ENCODE results near the gene FBP1.

The FBP1 gene

DNA sequence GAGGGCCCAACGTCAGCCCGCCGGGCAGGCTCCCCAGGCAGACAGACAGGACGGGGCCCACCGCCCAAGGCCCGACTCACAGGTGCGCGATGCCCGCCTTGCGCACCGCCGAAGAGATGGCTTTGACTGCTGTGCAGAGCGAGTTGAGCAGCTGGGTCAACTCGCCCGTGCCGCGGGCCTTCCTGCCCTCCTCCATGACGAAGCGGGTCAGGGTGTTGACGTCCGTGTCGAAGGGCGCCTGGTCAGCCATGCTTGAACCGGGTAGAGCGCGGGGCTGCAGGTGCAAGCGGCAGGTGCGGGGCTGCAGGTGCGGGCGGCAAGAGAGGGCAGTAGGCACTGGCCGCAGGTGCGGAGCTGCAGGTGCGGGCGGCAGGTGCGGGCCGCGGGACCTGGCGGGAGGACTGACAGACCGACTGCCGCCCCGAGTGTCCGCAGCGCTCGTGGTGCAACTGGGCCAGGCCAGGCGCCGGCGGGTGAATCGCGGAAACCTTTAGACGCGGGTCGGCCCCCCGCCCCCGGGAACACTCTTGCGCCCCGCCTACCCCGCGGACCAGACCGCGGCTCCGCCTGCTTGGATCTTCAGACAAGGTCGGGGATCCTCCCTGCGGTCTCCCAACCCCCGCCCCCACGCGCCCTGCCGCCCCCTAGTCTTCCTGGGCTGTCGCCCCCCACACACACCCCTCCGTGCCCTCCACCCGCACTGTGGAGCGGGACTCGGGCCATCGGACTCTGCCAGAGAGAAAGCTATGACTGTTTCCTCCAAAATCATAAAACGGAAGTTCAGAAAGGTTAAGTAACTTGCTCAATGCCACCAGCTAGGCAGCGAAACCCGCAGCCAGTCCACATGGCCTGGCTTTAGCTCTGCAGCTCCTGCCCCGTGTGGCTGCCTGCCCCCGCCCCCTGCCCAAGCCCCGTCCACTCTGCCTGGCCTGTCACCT, at the start of gene FBP1:
Gene FBP1, minus strand, starts transcription at position 458 of the 938 bp plus-strand sequence. Its CDS starts 208 bp downstream, at position 250.
- no peak for DNase-seq (ENCODE audit: low read depth in 1 of 2, low spot score in 1 of 2)

- no peak for DNase-seq (ENCODE audit: low read depth in 1 of 2, low spot score in 1 of 2)
Measured at GRCh38 chr9:94687451-94687850, 48.1 kb upstream of the FBP1 start.

GRCh38 chr9:94685359-94685758, 46.0 kb upstream of the FBP1 start:
- DNase-seq (ENCODE audit: low read depth in 1 of 2, low spot score in 1 of 2) = no peak

DNA sequence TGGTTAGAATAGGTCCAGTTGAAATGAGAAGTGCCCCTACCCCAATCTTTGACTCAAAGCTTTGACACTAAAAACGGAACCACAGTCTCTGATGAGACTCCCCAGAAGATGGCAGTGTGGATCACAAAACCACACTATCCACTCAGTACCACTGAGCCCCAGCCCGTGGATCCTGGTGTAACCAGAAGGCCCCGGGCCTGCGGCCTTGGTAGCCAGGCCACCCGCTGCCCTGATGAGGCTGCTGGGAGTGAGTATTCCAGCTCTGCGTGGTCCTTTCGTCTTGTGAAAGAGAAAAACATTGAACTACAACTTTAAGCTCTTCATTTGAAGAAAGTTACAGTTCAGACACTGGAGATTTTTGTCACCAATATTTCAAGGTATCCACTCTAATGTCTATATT, 42.2 kb upstream of the FBP1 start:
- DNase-seq (ENCODE audit: low read depth in 1 of 2, low spot score in 1 of 2) = peak; percentile 23 to 41

GRCh38 chr9:94680621-94681020, 41.3 kb upstream of the FBP1 start:
- DNase-seq (ENCODE audit: low read depth in 1 of 2, low spot score in 1 of 2) = no peak

DNA sequence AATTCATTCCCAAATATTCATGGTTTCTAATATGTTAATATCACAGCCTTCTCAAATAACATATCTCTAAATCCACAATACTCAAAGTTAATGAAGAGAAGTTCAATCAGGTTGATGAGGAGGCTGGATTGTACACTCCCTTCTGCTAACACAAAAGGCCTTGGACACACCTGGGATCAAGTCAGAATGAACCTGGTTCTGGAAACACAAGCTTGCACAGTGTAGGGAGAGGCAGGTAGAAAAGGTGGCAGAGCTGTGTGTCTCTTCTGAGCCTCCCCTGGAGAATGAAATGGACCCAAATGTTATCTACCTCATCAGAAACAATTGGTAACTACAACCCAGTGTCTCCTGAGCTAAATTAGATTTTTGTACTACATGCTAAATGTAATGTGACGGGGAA, 40.7 kb upstream of the FBP1 start:
- no peak for DNase-seq (ENCODE audit: low read depth in 1 of 2, low spot score in 1 of 2)

- no peak for DNase-seq (ENCODE audit: low read depth in 1 of 2, low spot score in 1 of 2)
Measured at GRCh38 chr9:94679587-94679986, 40.3 kb upstream of the FBP1 start.

DNA sequence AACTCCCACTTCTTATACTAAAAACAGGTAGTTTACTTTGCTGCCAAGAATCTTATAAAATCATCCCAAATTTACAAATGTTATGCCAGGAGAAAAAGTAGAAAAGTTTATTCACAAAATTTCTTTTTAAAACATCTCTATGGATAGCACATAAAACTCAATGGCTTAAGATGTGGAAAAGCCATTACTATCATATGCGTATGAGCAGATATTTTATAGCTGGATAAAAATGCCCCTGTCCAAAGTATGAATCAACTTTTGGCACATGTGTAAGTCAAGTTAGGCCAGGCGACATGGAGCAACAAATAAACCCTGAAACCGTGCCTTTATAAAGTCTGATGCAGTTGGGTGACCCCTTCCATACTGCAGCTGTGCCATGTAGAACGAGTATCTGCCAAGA, 38.6 kb upstream of the FBP1 start:
- no peak for DNase-seq (ENCODE audit: low read depth in 1 of 2, low spot score in 1 of 2)

DNA sequence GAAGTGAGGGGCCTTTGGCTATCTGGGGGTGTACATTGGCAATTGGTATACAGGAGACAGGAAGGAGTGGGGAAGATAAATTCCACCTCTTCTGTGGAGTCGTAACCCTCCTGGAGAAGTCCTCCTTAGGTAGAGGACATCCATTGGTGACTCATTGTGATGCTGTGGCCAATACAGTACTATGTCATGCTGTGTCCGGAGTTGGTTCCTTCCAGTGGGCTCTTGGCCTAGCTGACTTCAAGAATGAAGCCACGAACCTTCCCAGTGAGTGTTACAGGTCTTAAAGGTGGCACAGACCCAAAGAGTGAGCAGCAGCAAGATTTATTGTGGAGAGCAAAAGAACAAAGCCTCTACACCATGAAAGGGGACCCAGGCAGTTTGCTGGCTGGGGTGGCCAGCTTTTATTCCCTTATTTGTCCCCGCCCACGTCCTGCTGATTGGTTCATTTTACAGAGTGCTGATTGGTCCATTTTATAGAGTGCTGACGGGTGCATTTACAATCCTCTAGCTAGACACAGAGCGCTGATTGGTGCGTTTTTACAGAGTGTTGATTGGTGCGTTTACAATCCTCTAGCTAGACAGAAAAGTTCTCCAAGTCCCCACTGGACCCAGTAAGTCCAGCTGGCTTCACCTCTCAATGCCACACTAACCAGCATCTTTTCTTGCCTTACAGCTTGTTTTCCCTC, 37.3 kb upstream of the FBP1 start:
- DNase-seq (ENCODE audit: low read depth in 1 of 2, low spot score in 1 of 2) = no peak

DNA sequence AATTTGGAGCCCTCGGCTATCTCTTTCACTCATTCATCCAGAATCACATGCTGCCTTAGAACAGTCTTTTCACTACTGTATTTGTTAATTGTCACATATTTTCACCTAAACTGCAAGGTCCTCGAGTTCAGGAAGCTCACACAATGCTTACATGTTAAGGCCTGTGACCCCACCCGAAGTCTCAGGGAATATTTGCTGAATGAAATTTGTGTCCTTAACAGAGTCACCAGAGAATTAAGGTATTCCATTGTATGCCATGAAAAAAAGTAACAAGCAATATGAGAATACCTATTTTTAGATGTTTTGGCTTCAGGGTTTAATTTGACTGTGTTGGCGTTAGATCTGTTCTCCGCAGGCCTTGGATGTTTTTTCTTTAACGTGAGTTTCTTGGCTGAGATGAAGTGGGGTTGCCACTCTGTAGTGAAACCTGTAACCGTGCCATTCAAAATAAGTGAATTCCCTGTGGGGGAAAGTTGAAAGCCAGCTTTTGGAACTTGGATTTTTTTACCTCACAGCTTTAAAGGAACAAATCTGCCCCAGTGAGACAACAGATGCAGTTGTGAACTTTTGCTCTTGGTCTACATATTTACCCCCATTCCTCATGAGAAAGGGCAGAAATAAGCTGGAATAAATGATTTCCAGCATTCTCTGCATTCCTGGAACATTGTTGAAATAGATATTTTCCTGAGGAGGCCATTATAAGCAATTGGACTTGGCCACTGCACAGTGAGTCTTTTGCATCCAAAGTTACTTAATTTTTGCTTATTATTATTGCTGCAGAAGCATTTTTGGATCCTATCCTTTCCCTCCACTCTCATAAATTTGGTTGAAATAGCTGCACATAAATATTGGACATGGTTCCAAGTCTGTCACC, 35.9 kb upstream of the FBP1 start:
- no peak for DNase-seq (ENCODE audit: low read depth in 1 of 2, low spot score in 1 of 2)

GRCh38 chr9:94672811-94673487, 33.6 kb upstream of the FBP1 start:
- no peak for DNase-seq (ENCODE audit: low read depth in 1 of 2, low spot score in 1 of 2)

DNA sequence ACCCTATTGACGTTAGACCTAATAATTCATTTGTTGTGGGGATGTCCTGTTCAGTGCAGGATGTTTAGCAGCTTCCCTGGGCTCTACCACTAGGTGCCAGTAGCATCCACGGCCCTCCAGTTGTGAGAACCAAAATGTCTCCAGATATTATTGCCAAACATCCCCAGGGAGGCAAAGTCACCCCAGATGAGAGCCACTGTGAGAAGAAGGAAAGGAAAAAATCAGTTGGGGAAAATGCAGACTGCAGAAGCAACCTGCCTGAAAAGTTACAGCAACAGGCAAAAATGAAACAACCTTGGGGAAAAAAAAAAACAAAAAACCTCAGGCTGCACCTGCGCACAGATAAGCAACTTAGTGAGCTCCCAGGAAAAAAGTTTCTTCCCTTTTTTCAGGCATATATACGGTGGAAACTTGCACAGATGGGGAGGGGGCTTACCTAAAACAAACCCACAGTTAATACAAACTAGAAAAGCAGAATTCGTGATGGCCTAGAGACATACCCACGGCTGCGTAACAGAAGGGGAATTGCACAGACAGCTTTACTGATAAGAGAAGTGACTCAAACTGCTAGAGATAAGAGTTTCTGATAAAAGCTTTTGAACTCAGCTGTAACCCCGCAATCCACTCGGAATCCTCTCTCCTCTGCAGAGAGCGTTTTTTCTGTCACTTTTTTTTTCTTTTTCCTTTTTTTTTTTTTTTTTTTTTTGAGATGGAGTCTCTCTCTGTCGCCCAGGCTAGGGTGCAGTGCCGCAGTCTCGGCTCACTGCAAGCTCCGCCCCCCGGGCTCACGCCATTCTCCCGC, 29.8 kb upstream of the FBP1 start:
- DNase-seq (ENCODE audit: low read depth in 1 of 2, low spot score in 1 of 2) = peak; percentile 6 to 40

GRCh38 chr9:94668418-94668927, 29.2 kb upstream of the FBP1 start:
- DNase-seq (ENCODE audit: low read depth in 1 of 2, low spot score in 1 of 2) = no peak

- no peak for DNase-seq (ENCODE audit: low read depth in 1 of 2, low spot score in 1 of 2)
Measured at GRCh38 chr9:94666364-94667099, 27.2 kb upstream of the FBP1 start.

- no peak for DNase-seq (ENCODE audit: low read depth in 1 of 2, low spot score in 1 of 2)
Measured at GRCh38 chr9:94665613-94666012, 26.3 kb upstream of the FBP1 start.

GRCh38 chr9:94664801-94665200, 25.5 kb upstream of the FBP1 start:
- DNase-seq (ENCODE audit: low read depth in 1 of 2, low spot score in 1 of 2) = no peak

- DNase-seq (ENCODE audit: low read depth in 1 of 2, low spot score in 1 of 2) = no peak
Measured at GRCh38 chr9:94663640-94664039, 24.3 kb upstream of the FBP1 start.

DNA sequence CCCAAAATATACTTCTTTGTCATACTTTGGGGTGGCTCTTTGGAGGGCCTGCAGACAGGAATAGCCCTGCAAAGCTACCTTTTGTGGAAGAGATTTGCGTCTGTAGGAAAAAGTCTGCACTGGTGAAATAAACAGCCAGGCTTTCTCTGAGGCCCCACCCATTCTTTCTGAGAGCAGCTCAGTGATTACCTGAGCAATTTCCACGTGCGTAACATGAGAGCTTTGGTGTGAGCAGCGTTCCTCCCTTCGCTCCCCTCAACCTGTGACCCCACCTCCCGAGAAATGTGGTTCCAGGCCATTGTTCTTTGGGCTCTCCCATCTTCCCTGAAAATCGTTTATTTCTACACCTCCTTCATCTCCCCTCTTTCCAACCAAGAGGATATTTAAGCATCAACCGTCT, 23.8 kb upstream of the FBP1 start:
- DNase-seq (ENCODE audit: low read depth in 1 of 2, low spot score in 1 of 2) = no peak

Measured in activated CD4-positive, alpha-beta T cell treated with anti-CD3 and anti-CD28 coated beads, Interleukin-2, amount 50 U/mL, for 24 hours (primary cell).